ENCODE results near the gene OR2G3. TPM values are rescaled to one million over a fixed set of nuclear protein-coding genes. Genes with fewer than 3 reads are reported as not detected.

The OR2G3 gene
- total RNA-seq = not detected in 3 replicates
- long read RNA-seq = 0 reads

GRCh38 chr1:247605286-247605685 lies at the start of gene OR2G3:
Gene OR2G3 (plus strand): TSS chr1:247605586. CDS start chr1:247605586, 0 bp downstream.
- Mint-ChIP-seq H3K27ac (ENCODE audit: unreplicated experiment) (no peak within 1 kb of the TSS), H3K27me3 (ENCODE audit: low read depth) (no peaks in the 10 kb centered on the region), H3K36me3 (ENCODE audit: low read depth) (no peaks in the 10 kb centered on the region), H3K4me3 (ENCODE audit: unreplicated experiment) (no peak within 1 kb of the TSS), H3K4me1 (ENCODE audit: low read depth) (no peaks in the 10 kb centered on the region), H3K9me3 (ENCODE audit: low read depth) (peaks cover 20% of the 10 kb centered on the region)
- DNase-seq (ENCODE audit: low spot score) = no peak
- no peak for TF ChIP-seq CTCF (IDR thresholded peaks at IDR 0.05)

- Mint-ChIP-seq H3K9me3 (ENCODE audit: low read depth) (peaks cover 2% of the 10 kb centered on the region), H3K4me3 (ENCODE audit: unreplicated experiment) (no peak overlapping the region), H3K27me3 (ENCODE audit: low read depth) (no peaks in the 10 kb centered on the region), H3K4me1 (ENCODE audit: low read depth) (peaks cover 9% of the 10 kb centered on the region), H3K36me3 (ENCODE audit: low read depth) (no peaks in the 10 kb centered on the region), H3K27ac (ENCODE audit: unreplicated experiment) (no peak overlapping the region)
- TF ChIP-seq CTCF (IDR thresholded peaks at IDR 0.05) = no peak
- no peak for DNase-seq (ENCODE audit: low spot score)
Observed at GRCh38 chr1:247557926-247558674, 47.3 kb upstream of the OR2G3 start.

GRCh38 chr1:247561711-247562110 lies 43.7 kb upstream of the OR2G3 start:
- H3K4me3 Mint-ChIP-seq (ENCODE audit: unreplicated experiment) = no peak overlapping the region
- H3K36me3 Mint-ChIP-seq (ENCODE audit: low read depth) = no peaks in the 10 kb centered on the region
- TF ChIP-seq CTCF (IDR thresholded peaks at IDR 0.05) = no peak
- H3K9me3 Mint-ChIP-seq (ENCODE audit: low read depth) = no peaks in the 10 kb centered on the region
- H3K4me1 Mint-ChIP-seq (ENCODE audit: low read depth) = peaks cover 5% of the 10 kb centered on the region
- no peak overlapping the region for H3K27ac Mint-ChIP-seq (ENCODE audit: unreplicated experiment)
- no peaks in the 10 kb centered on the region for H3K27me3 Mint-ChIP-seq (ENCODE audit: low read depth)
- no peak for DNase-seq (ENCODE audit: low spot score)

GRCh38 chr1:247562198-247562597 lies 43.2 kb upstream of the OR2G3 start:
- Mint-ChIP-seq H3K4me1 (ENCODE audit: low read depth) (peaks cover 5% of the 10 kb centered on the region), H3K4me3 (ENCODE audit: unreplicated experiment) (no peak overlapping the region), H3K36me3 (ENCODE audit: low read depth) (no peaks in the 10 kb centered on the region), H3K27me3 (ENCODE audit: low read depth) (no peaks in the 10 kb centered on the region), H3K9me3 (ENCODE audit: low read depth) (no peaks in the 10 kb centered on the region), H3K27ac (ENCODE audit: unreplicated experiment) (no peak overlapping the region)
- TF ChIP-seq CTCF (IDR thresholded peaks at IDR 0.05) = no peak
- DNase-seq (ENCODE audit: low spot score) = no peak

- Mint-ChIP-seq H3K27ac (ENCODE audit: unreplicated experiment) (no peak overlapping the region), H3K4me1 (ENCODE audit: low read depth) (no peaks in the 10 kb centered on the region), H3K4me3 (ENCODE audit: unreplicated experiment) (no peak overlapping the region), H3K36me3 (ENCODE audit: low read depth) (peaks cover 3% of the 10 kb centered on the region), H3K27me3 (ENCODE audit: low read depth) (peaks cover 1% of the 10 kb centered on the region), H3K9me3 (ENCODE audit: low read depth) (peaks cover 27% of the 10 kb centered on the region)
- TF ChIP-seq CTCF (IDR thresholded peaks at IDR 0.05) = no peak
- DNase-seq (ENCODE audit: low spot score) = no peak
Observed at GRCh38 chr1:247574236-247574635, 31.1 kb upstream of the OR2G3 start.

All from chondrocyte (in vitro differentiated cells).